HG03045 (cell line): ENCODE data around the gene STK32C.

Source experiments
- ATAC-seq: cut with Tn5 transposase; IDR thresholded peaks from one replicate; pipeline ENCODE4 v1.9.1; 2021; ENCODE audit warnings: mild to moderate bottlenecking, moderate library complexity; ENCODE audit not compliant: unreplicated experiment

The STK32C gene

GRCh38 chr10:132174237-132174636, 133.5 kb downstream of the STK32C start:
- ATAC-seq: no peak

- ATAC-seq: no peak
Measured at GRCh38 chr10:132173185-132173584, 134.6 kb downstream of the STK32C start.

- no peak for ATAC-seq
Measured at GRCh38 chr10:132172091-132173066, 135.4 kb downstream of the STK32C start.

GRCh38 chr10:132170561-132171361, 137.0 kb downstream of the STK32C start:
- no peak for ATAC-seq

GRCh38 chr10:132169766-132170560, 137.8 kb downstream of the STK32C start:
- ATAC-seq: no peak

GRCh38 chr10:132169031-132169765, 138.6 kb downstream of the STK32C start:
- no peak for ATAC-seq

- ATAC-seq: no peak
Measured at GRCh38 chr10:132168571-132169030, 139.1 kb downstream of the STK32C start.

- no peak for ATAC-seq
Measured at GRCh38 chr10:132167976-132168375, 139.8 kb downstream of the STK32C start.

GRCh38 chr10:132167041-132167674, 140.6 kb downstream of the STK32C start:
- no peak for ATAC-seq

- ATAC-seq: no peak
Measured at GRCh38 chr10:132166216-132166950, 141.4 kb downstream of the STK32C start.

- no peak for ATAC-seq
Measured at GRCh38 chr10:132165416-132165980, 142.3 kb downstream of the STK32C start.

GRCh38 chr10:132164761-132165278, 142.9 kb downstream of the STK32C start:
- no peak for ATAC-seq

GRCh38 chr10:132163826-132164515, 143.8 kb downstream of the STK32C start:
- ATAC-seq: no peak

GRCh38 chr10:132163278-132163765, 144.4 kb downstream of the STK32C start:
- ATAC-seq: no peak

- ATAC-seq: no peak
Measured at GRCh38 chr10:132162590-132163277, 145.0 kb downstream of the STK32C start.

GRCh38 chr10:132162021-132162531, 145.7 kb downstream of the STK32C start:
- ATAC-seq: no peak
